HG02885 (cell line): ENCODE results near the gene RLIM.

Source experiments
- ATAC-seq: cut with Tn5 transposase; IDR thresholded peaks from one replicate; pipeline ENCODE4 v1.9.1; 2021; ENCODE audit warnings: mild to moderate bottlenecking; ENCODE audit not compliant: unreplicated experiment, poor library complexity

RLIM gene

GRCh38 chrX:74540635-74541249, 73.7 kb downstream of the RLIM start:
- no peak for ATAC-seq

- ATAC-seq: peak; percentile 11
Measured at GRCh38 chrX:74536832-74537371, 77.5 kb downstream of the RLIM start.

DNA sequence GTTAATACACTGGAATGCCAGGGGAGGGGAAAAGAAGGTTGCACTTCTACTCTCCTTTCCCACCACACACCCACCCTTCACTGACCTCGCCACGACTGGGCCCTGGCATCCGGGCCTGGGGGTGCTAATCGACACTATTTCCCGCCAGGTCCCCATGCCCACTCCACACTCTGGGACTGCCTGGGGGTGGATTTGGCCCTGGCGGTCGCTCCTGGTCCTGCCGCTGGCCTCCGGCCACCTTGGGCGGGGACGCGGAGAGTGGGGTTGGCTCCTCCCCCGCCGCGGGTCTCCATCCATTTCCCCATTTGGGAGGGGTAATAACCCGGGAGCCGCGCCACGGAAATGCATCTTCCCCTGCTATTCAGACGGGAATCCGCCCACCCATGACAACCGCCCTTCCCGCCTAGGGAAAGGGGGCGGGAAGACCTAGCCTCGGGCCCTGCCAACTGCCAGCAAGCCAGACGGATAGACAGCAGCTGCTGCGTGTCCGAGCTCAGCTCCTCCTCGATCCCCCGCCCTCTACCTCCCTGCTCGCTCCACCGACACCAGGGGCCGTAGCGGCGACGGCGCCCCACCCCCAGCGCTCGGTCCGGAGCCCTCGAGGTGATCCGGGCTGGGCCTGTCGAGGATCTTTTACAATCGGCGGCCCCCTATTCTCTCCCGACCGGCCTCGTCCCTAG, 78.1 kb downstream of the RLIM start:
- peak; percentile 50 for ATAC-seq

DNA sequence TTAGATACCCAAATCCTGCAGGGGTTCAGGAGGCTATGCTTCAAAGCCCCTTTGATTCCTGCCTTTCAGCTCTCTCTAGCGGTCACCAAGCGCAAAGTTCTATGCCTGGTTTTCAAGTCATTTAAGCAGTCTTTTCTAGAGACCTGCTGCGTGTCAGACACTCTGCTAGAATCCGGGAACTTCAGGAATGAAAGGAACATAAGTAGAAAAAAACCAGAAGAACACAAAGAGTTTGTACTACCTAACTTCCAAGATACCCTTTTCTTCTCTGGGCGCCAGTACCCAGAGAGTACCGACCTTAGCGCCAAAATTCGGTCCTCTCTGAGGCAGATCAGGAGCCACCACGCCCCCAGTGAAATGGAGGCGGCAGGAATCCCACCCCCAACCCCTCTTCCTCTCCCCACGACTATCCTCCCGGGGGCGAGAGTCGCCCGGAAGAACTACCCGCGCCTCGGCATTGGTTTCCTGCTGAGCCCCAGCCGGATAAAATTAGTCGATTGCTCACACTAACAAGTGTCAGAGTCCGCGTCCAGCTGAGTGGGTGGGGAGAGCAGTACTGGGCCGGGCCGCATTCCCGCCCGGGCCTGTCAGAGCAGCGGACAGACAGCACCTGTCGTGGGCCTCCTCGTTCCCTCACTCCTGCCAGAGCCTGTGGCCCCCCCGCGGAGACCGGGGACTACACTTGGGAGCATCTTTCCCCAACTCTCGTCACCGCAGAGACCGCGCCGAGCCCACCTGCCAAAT, 78.8 kb downstream of the RLIM start:
- peak; percentile 37 for ATAC-seq
